GM18499 (cell line): ENCODE data around the gene TSPOAP1.

Experiments
- ATAC-seq: cut with Tn5 transposase; IDR thresholded peaks from one replicate; pipeline ENCODE4 v1.9.1; 2021; ENCODE audit warnings: moderate number of reproducible peaks; ENCODE audit not compliant: insufficient read depth, unreplicated experiment

Gene TSPOAP1

DNA sequence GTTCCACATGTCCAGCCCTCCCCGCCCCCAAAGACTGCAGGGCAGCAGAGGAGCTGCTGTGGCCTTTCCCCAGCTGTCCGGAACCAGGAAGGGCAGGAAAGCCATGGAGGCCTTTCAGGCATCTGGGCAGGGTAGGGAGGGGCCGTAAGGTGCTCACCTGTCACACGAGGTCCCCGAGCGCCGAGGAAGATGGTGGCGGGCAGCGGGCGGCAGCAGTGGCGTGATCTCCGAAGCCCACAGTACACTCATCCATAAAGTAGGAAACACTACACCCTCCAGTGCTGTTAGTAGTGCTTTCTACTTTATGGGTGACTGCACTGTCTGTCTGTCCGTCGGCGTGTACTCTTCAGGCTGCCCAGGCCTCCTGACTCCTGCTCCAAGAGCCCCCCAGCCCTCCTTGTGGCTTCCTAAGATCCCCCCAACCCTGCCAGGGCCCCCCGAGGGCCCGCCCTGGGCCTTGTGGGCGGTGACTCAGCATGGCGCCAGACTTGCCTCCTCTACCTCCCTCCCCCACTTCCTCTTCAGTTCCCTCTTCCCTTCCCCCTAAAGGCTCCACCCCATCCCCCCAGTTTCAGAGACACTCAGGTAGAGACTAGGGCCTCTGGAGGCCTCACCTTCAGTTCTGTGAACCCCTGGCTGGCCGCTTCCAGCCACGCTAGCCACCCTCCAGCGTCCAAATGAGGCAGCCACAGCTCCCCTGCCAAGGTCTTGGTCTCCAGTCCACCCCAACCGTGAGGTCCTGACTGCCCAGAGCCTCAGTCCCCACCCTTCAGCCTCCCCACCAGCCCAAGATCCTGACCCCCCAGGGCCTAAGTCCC is 2.6 kb upstream of the TSPOAP1 start:
- no peak for ATAC-seq

DNA sequence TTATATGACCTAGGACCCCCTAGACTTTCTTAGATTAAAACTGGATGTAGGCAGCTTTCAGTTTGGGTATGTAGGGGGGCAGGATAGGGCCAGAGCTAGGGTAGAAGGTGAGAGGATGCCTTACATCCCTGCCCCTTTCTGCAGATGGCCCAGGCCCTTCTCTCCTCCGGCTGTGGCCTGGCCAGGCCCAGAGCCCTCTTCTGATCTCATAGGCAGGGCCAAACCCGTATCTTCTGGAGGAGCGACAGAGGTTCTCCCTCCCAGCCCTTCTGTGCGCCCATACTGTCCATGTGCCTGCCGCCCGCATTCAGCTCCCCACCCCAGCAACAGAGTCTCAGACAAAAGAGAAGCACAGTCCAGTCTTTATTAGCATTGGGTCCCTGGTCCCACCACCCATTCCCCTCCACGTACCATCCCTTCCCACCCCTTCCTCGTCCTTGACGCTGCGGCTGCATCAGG is 2.0 kb upstream of the TSPOAP1 start:
- ATAC-seq: no peak

DNA sequence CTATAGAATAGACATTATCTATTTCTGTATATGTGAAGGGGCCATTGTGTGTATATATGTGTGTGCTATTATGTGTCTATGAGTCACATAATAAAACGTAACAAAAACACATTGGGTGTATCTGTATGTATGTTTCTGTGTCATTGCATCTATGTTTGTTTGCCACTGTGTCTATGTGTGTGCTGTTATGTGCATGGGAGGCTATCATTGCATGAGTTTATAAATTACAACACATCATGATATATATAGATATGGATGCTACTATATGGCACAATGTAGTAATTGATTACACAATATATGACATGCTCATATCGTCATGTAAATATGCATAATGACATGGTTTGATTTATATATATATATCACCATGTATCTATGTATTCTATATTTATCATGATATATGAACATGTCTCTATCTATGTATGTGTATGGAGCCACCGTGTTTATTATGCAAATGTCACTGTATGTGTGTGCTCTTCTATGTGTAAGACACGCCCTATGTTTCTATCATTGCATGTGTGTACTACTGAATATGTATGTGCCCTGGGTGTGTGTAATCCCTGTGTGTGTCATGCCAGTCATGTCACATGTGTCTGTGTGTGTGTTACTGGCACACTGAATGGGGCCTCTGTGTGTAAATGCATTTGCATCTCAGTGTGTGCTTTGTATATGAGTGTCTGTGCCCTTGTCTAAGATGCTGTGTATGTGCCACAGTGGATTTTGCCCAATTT is 1.4 kb upstream of the TSPOAP1 start:
- ATAC-seq: no peak

DNA sequence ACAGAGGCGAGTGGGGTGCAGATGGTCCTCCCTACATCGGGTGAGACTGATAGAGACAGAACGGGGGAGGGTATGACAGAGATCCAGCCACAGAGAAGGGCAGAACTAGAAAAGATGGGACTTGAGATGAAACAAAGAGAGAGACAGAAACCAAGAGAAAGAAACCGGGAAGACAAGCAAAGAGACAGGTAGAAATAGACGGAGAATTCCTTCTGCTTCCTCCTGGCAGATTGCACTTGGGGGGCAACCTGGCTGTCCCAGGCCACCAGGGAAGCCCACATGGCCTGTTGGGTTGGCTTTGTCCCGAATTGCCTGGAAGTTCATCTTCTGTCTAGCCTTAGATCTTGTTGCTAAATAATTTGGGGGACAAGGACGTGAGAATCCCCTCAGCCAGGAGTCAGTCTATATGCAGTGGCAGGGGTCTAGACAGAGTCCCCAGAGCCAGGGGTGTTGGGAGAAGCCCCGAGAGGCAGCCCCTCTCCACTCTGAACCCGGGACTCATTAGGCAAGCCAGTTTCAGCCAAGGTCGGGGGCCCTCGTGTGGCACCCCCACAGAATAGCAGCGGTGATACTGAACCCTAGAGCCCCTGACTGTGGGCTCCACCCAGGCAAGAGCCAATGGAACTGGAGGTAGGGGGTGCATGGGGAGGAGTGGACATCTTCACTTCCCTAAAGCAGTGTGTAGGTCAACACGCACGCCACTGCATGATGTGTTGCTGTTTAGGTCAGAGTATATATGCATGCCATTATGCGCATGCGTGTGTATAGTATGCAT is 627 bp upstream of the TSPOAP1 start:
- no peak for ATAC-seq

DNA sequence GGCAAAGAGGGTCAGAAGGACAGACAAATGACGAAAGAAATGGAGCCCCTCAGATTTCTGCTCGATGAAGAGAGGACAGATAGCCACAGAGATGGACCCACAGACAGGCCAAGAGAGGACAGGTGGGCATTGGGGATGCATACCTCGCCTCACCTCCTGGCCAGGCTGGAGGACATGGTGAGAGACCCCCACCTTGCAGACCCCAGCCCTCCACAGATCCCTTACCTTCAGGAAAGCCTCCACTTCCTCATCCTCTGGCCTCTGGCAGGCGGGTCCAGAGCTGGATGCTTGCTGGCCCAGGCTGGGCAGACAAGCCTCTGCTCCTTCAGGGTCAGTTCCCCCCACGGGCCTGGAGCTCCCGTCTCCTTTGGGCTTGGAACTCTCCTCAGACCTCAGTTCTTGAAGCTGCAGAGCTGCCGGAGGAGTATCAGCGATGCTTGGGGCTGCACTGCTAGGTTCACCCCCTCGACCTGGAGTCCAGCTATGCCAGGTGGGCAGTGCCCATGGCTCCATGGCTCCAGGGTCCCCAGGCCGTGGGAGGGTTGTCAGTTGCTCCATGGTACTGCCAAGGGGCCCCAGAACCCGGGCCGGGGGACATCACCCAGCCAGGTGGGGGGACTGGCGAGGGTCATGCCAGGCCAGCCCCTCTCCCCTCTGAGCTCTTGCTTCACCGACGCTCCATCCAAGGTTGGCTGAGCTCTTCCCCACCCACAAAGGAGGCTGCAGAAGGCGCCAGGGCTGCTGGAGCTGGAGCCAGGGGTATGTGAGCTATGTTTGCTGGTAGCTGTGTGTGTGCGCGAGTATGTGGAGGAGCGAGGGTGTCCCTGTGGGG is 1.0 kb downstream of the TSPOAP1 start:
- no peak for ATAC-seq

DNA sequence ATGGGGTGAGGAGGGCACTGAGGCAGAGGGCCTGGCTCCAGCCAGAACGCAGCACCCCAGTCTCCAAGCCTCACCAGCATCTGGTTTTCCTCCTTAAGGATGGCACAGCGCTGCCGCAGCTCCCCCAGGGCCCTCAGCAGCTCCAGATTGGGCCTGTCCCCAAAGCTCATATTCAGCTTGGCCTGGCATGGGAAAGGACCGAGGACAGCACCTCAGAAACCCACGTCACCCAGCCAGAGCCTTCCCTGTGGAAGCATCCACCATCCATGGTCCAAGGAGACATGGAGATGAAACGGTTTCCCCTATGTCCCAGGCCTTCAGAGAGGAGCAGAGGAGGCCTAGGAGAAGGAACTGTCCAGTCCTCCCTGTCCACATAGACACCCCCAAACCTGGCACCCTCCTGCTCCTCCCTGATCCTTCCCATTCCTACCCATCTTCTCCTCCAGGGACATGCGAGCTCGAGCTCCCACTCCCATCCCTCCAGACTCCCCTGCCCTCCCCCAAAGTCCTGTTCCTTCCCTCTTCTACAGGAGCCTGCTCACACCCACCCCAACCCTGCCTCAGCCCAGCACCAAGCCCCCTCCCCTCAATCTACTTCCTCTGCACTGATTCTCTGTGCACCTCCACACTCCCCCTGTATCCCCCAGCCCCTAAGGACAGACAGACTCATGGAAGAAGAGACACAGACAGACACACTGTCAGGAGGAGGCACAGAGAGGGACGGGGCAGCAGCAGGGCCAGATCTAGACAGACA is 1.8 kb downstream of the TSPOAP1 start:
- ATAC-seq: no peak

DNA sequence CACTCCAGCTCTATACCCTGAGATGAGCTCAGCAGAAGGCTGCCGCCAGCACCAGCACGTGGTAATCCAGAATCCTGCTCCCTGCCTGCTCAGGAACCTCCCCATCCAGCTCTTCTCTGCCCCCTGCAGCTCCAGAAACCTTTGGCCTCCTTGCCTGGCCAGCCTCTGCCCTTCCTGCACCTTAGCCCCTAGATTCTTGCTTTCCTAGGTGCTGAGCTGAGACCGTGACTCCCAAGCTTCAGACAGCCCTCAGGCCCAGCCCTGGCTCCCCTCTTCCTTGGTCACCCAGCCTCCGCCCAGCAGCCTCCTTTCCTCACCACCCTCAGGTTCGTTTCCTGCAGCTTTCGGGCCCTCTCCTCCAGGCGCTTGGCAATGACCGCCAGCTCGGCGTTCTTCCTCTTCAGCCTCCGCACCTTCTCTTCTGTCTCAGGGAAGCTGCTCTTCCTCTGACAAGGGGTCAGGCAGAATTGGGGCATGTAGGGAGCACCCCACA is 2.6 kb downstream of the TSPOAP1 start:
- no peak for ATAC-seq

DNA sequence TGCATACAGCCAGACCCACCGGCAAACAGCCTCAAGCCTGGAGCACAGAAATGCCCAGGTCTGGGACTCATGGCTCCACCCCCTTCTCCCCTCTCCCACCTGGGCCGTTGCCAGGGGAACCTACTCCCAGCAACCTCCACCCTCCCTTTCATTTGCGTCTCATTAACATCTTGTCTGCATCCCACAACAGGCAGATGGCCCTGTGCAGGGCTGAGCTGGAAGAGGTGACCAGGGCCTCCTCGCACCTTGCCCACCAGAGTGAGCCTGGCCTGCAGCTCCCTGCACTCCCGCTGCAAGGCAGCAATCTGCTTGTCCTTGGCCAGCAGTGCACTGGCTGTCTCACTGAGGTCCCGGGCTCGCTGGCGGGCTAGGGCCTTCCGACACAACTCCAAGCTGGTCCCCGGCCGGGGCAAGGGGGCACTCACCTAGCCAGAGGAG is 3.3 kb downstream of the TSPOAP1 start:
- no peak for ATAC-seq

DNA sequence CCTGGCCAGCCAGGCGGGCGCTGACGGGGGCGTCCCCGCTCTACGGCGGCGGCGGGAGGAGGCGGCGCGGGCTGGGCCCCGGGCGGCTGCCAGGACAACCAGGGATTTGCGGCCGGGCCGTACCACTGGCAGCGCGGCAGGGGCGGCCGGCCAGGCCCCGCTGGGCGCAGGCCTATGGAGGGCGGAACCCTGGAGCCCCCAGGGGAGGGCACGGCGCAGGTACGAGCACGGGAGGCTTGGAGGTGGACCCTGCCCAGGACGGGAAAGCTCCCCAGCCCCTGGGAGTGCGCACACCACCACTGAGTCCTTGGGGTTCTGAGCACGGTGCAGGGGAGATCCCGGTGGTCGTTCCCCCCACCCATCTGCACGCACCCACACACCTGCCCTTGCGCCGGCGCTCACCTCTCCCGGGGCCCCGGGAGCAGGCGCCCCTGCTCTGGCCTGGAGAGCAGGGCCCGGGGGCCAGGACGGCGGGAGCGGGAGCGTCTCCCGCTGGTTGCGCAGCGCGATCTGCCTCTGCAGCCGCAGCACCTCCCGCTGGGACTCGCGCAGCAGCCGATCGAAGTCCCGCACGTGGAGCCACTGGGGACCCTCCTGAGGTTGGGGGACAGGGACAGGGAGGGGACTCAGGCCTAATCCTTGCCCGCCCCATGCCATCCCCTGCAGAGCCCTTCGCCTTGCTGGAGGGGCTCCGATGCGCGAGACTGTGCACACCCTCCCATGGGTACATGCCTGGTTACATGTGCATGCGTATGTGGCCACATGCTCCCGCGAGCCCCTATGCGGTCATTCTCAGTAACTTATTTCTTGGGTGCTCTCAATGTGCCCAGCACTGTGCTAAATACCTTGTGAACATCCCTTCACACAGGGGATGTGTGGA is 3.9 kb downstream of the TSPOAP1 start:
- ATAC-seq: no peak

DNA sequence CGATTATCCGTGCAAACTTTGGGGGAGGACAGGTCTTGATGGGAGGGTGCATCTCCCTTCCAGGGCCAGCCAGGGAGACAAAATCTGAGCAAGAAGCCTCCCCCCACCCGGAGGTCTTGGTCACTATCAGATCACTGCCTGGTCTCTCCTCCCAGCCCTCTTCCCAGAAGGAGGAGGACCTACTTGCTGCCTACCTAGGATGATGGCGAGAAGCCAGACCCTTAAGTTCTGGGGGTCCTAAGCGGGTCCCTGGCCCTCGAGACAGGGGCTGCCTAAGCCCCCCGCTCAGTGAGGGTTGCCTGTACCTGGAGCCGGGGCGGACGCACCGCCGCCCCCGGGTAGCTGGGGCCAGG is 4.6 kb downstream of the TSPOAP1 start:
- no peak for ATAC-seq

DNA sequence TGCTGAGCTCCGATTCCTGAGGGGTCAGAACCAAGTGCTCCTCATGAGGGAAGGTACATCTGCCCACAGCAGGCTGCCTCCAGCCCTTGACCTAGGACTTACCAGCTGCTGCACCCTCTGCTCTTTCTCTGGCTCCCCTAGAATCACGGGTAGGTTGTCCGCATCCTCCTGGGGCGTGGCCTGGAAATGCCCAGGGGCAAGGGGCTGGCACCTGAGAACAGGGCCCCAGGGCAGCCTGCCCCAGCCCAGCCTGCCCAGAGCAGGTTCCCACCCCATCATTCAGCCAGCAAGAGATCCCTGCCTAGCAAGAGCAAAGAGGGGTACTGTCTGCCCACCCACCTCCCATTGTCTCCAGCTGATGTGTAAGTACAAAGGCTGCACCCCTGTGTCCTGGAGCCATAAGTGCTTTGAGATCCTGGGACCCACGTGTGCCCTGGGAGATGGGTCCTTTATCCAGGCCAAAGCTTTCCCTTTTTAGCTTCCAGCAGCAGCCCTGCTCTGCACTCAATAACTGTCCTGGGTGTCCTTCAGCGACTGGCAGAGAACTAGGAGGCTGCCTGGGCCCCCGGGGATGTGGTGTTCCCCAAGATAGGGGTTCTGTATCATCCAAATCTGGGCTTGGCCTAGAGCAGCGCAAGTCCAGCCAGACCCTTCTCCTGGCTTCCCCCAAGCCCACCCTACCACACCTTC is 5.1 kb downstream of the TSPOAP1 start:
- ATAC-seq: no peak

DNA sequence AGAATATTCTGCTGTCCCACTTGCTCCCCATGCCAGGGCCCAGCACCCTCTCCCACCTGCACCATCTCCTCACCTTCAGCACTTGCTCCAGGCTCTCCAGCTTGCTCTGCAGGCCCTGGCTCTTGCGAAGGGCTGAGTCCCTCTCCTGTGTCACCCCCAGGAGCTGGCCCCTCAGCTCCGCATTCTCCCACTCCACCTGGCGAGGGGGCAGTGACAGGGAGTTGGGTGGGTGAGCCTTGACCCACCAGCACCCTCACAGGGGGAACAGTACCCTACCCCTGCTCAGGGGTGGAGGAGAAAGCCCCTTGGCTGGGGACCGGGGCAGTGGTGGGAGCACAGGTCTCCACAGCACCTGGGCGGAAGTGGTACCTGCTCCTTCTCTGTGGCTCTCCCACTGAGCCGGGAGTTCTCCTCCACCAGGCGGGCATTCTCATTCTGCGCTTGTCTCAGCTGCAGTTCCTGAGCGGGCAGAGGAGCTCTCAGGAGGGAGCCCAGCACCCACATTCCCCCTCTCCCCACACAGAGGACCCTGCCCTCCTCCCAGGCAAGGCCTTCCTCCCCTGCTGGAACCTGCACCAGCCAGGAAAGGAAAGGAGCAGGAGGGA is 5.9 kb downstream of the TSPOAP1 start:
- ATAC-seq: no peak

DNA sequence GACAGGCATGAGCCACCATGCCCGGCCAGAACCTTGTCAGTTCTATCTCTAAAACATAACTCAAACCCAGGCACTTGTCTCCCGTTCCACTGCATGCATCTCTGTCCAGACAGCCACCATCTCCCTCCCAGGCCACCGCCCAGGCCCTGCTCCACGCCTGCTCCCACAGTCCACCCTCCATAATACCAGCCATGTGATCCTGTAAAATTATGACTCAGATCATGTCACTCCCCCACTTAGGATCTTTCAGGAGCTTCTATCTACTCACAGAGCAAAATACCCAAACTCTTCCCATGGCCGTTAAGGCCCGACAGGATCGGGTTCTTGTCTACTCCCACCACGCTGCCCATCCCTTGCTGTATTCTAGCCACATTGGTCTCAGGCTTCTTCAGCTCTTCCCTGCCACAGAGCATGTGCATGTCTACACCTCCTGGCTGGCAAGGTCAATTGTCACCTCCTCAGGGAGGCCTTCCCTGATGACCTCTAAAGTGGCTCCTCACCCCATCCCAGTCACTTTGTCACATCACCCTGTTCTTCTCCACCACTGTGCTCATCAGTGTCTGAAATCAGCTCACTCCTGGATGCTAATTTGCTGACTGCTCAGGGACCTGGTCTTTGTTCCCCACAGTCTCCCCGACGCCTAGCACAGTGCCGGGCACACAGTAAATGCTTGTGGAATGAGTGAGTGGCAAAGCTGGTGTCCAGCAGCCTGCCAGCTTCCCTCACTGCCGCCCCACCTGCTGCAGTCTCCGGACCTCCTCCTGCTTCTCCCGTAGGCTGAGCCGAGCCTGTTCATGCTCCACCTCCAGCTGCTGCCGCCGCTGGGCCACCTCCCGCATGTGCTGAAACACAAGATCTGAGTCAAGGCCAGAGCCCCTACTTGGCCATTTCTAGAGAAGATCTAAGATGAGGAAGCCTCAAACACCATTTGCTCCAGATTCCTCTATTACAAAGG is 6.7 kb downstream of the TSPOAP1 start:
- ATAC-seq: no peak

DNA sequence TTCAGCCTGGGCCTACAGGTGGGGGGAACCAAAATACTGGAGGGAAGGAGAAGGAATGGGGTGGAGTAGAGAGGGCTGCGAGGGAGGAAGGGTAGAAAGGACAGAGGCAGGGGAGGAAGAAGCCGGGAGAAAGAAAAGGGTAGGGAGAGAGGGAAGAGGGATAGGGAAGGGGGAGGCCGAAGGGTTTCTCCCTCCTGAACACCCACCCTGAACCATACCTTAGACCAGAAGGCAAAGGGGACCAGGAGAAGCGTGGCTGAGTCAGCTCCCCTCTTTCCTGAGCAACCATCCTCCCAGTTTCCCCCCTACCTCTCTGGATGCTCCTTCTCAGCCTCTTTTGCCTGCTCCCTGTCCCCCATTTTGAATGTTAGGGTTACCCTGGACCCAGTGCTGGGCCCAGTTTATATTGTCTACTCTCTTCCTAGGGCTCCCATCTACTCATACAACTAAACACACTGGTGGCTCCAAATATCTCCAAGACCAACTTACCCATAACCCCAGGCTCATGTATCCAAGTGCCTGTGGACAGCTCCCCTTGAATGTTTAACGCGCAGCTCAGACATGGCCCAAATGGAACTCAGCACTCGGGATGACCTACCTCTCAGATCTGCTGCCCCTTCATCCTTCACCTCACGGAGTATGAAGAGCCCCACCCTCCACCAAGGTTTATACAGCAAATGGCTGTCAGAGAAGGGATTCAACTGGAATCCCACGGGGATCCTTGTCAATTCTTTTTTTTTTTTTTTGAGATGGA is 7.8 kb downstream of the TSPOAP1 start:
- no peak for ATAC-seq

DNA sequence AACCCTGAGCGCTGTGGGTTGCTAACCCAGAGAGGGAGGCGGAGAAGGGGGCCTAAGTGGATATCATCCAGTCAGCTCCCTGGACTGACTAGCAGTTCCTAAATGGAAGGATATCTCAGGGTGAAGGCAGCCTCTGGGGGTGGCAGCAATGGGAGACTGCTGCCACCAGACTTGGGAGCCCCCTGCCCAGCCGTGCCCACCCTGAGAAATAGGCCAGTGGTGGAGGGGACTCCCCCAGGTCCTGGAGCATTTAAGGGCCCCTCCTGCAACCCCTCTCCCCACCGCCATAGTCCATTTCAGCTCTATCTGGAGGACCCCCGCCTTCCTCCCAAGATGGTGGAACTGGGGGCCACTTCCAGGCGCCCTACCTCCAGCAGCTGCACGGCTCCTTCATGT is 8.4 kb downstream of the TSPOAP1 start:
- ATAC-seq: no peak
